ENCODE data around the gene POU3F3.

- TF ChIP-seq, protein P1, sequence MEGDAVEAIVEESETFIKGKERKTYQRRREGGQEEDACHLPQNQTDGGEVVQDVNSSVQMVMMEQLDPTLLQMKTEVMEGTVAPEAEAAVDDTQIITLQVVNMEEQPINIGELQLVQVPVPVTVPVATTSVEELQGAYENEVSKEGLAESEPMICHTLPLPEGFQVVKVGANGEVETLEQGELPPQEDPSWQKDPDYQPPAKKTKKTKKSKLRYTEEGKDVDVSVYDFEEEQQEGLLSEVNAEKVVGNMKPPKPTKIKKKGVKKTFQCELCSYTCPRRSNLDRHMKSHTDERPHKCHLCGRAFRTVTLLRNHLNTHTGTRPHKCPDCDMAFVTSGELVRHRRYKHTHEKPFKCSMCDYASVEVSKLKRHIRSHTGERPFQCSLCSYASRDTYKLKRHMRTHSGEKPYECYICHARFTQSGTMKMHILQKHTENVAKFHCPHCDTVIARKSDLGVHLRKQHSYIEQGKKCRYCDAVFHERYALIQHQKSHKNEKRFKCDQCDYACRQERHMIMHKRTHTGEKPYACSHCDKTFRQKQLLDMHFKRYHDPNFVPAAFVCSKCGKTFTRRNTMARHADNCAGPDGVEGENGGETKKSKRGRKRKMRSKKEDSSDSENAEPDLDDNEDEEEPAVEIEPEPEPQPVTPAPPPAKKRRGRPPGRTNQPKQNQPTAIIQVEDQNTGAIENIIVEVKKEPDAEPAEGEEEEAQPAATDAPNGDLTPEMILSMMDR (IDR thresholded peaks at IDR 0.05) = no peak
- no peak for TF ChIP-seq EP300 (IDR thresholded peaks at IDR 0.05)
- TF ChIP-seq POLR2A (IDR thresholded peaks at IDR 0.05) = no peak
Observed at GRCh38 chr2:104889960-104890684, 36.2 kb downstream of the POU3F3 start.
